GM15510 (cell line): ENCODE results near the gene EZR.

Source experiments
- POLR2A ChIP-seq: IDR thresholded peaks from 3 replicates; pipeline ENCODE4 v1.6.1; 2011; ENCODE audit warnings: borderline replicate concordance; ENCODE audit not compliant: insufficient read length; ENCODE audit errors: extremely low read depth

Gene EZR

GRCh38 chr6:158757753-158758090 is 61.4 kb downstream of the EZR start:
- no peak for TF ChIP-seq POLR2A

- no peak for TF ChIP-seq POLR2A
These were observed 62.0 kb downstream of the EZR start for GRCh38 chr6:158756977-158757752.

- no peak for TF ChIP-seq POLR2A
These were observed 63.0 kb downstream of the EZR start for GRCh38 chr6:158756126-158756525.

- TF ChIP-seq POLR2A, result no peak
These were observed 63.5 kb downstream of the EZR start for GRCh38 chr6:158755636-158756035.

- no peak for TF ChIP-seq POLR2A
These were observed 64.4 kb downstream of the EZR start for GRCh38 chr6:158754738-158755137.

DNA sequence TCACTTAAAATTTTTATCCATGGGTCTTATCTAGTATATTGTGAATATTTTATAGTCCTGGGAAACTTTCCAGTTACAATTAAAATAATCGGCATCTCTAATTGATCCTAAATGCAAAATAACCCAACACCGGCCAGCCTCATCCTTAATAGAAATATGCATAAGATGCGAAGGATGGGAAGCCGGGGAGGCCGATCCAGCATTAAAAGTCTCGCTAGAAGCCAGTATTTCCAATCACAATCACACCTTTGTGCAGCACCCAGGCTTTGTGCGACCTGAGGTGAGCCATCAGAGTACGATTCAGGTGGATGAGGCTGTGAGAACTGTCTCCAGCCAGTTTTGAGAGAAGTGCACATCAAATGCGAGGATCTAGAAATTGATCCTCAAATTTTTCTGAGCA is 65.4 kb downstream of the EZR start:
- no peak for TF ChIP-seq POLR2A

- TF ChIP-seq POLR2A, result no peak
These were observed 66.6 kb downstream of the EZR start for GRCh38 chr6:158752613-158753012.

DNA sequence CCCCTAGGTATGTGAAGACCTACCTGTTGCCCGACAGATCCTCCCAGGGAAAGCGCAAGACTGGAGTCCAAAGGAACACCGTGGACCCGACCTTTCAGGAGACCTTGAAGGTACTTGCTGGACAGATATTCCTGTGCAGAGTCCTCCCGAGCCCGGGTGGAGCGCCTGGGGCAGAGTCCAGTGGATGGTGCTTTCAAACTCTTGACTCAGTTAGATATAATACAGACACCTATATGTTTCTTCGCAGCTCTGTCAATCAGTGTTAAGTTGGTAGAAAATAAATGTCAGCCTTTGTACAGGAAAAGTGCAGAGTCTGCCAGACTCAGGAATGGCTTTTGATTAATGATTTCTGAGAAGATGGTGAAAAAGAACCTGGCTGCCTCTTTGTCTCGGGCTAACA is 67.2 kb downstream of the EZR start:
- no peak for TF ChIP-seq POLR2A

GRCh38 chr6:158751224-158751623 is 67.9 kb downstream of the EZR start:
- no peak for TF ChIP-seq POLR2A

GRCh38 chr6:158744986-158745430 is 74.2 kb downstream of the EZR start:
- no peak for TF ChIP-seq POLR2A

- no peak for TF ChIP-seq POLR2A
These were observed 76.0 kb downstream of the EZR start for GRCh38 chr6:158743033-158743651.

DNA sequence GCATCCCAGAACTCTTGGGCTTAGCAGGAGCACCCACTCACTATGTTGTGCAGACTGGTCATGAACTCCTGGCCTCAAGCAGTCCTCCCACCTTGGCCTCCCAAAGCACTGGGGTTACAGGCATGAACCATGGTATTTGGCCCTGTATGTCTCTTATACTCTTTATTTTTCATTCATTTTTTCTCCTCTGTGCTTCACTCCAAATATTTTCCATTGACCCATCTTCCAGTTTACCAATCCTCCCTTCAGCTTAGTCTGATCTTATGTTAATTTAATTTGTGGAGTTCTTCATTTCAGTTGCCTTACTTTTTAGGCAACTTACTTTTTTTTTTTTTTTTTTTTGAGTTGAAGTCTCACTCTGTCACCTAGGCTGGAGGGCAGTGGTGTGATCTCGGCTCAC is 79.5 kb downstream of the EZR start:
- TF ChIP-seq POLR2A, result no peak

- no peak for TF ChIP-seq POLR2A
These were observed 81.2 kb downstream of the EZR start for GRCh38 chr6:158737710-158738615.

DNA sequence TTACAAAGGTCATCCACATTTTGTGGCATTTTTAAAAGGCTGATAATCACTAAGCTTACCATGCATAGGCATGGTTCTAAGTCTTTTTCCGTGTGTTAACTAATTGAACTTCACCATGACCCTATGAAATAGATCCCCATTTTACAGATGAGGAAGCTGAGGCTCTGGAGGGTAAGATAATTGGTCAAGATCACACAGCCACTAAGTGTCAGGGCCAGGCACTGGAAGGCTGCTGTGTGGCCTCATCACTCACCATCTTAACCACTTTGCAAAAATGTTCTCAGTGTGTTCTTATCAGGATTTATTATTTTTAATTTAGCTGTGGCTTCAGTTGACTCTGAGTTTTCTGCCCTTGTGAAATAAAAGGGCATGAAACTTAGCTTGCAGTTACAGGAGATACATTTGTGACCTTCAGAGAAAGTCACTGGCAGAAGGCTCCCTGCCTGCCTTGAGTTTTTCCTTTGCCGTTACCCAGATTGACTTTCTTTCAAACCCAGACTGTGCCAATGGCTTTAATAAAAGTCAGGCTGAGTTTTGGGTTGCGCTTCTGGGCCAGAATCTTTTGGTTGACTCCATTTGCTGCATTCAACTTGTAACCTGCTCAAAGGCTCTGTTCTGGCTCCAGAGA is 82.0 kb downstream of the EZR start:
- no peak for TF ChIP-seq POLR2A

DNA sequence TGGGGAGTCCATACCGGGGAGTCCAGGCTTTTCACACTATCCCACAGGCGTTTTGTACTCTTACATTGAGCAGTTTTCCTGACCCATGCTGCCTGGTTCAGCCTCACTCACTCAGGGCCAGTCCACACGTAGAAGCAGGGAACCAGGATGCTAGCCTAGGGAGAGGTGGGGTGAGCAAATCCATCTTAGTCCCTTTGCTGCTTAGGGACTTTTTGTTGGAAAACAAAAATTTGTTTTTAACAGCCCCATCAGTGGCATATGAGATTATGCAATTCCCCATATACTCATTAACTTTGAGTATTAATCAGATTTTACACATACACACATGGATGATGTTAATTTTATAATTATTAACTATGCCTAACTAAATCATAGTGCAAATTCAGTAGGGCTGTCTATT is 84.2 kb downstream of the EZR start:
- no peak for TF ChIP-seq POLR2A
